H9 (cell line): ENCODE results near the gene SPTBN5. TPM values are rescaled to one million over a fixed set of nuclear protein-coding genes. Genes with fewer than 3 reads are reported as not detected.

Experiments used
- DNase-seq: peaks from one replicate; pipeline ENCODE4 v3.0.0-alpha.2; 2017
- H2AFZ ChIP-seq: one replicate; pipeline ENCODE4 v1.6.1; 2013; ENCODE audit warnings: mild to moderate bottlenecking, low read length, control low read depth, moderate library complexity
- H2AK5ac ChIP-seq: 2 replicates; pipeline ENCODE4 v1.6.1; 2013; ENCODE audit warnings: low read length, control low read depth, mixed read lengths; ENCODE audit not compliant: insufficient read length
- H2BK120ac ChIP-seq: one replicate; pipeline ENCODE4 v1.6.1; 2013; ENCODE audit warnings: low read depth, mild to moderate bottlenecking, low read length, control low read depth, inconsistent platforms; ENCODE audit not compliant: poor library complexity, severe bottlenecking
- H2BK12ac ChIP-seq: 2 replicates; pipeline ENCODE4 v1.6.1; 2013; ENCODE audit warnings: low read length, control low read depth, mixed read lengths, low read depth; ENCODE audit not compliant: insufficient read length
- H2BK15ac ChIP-seq: 2 replicates; pipeline ENCODE4 v1.6.1; 2013; ENCODE audit warnings: low read depth, low read length, control low read depth
- H2BK20ac ChIP-seq: one replicate; pipeline ENCODE4 v1.6.1; 2013; ENCODE audit warnings: low read depth, mild to moderate bottlenecking, low read length, control low read depth, inconsistent platforms; ENCODE audit not compliant: poor library complexity, severe bottlenecking
- H2BK5ac ChIP-seq: 2 replicates; pipeline ENCODE4 v1.6.1; 2013; ENCODE audit warnings: low read length, control low read depth, mixed read lengths; ENCODE audit not compliant: insufficient read length
- H3K14ac ChIP-seq: 2 replicates; pipeline ENCODE4 v1.6.1; 2013; ENCODE audit warnings: low read length, control low read depth; ENCODE audit not compliant: insufficient read depth
- H3K18ac ChIP-seq: 2 replicates; pipeline ENCODE4 v1.6.1; 2013; ENCODE audit warnings: low read depth, mild to moderate bottlenecking, mixed read lengths, low read length, control low read depth; ENCODE audit not compliant: insufficient read length
- H3K23ac ChIP-seq: 2 replicates; pipeline ENCODE4 v1.6.1; 2013; ENCODE audit warnings: low read length, control low read depth, mixed read lengths, low read depth; ENCODE audit not compliant: insufficient read length
- H3K23me2 ChIP-seq: 2 replicates; pipeline ENCODE4 v1.6.1; 2013; ENCODE audit warnings: low read depth, mild to moderate bottlenecking, mixed read lengths, low read length, control low read depth; ENCODE audit not compliant: insufficient read length, poor library complexity, severe bottlenecking
- H3K27ac ChIP-seq: 2 replicates; pipeline ENCODE4 v1.5.1; 2013; ENCODE audit warnings: low read length, control low read depth, mixed read lengths, low read depth; ENCODE audit not compliant: insufficient read length
- H3K27me3 ChIP-seq: 2 replicates; pipeline ENCODE4 v1.6.1; 2013; ENCODE audit warnings: low read length, control low read depth, inconsistent platforms; ENCODE audit not compliant: insufficient read depth
- H3K4ac ChIP-seq: 2 replicates; pipeline ENCODE4 v1.6.1; 2013; ENCODE audit warnings: low read depth, mild to moderate bottlenecking, control low read depth, inconsistent platforms, low read length, moderate library complexity
- H3K4me1 ChIP-seq: 2 replicates; pipeline ENCODE4 v1.6.1; 2013; ENCODE audit warnings: low read length, control low read depth, inconsistent platforms; ENCODE audit not compliant: insufficient read depth
- H3K4me2 ChIP-seq: 2 replicates; pipeline ENCODE4 v1.6.1; 2013; ENCODE audit warnings: low read length, control low read depth, mixed read lengths; ENCODE audit not compliant: insufficient read length, insufficient read depth
- H3K56ac ChIP-seq: 2 replicates; pipeline ENCODE4 v1.6.1; 2013; ENCODE audit warnings: low read depth, mild to moderate bottlenecking, mixed read lengths, low read length, control low read depth; ENCODE audit not compliant: insufficient read length
- H3K79me1 ChIP-seq: 2 replicates; pipeline ENCODE4 v1.6.1; 2013; ENCODE audit warnings: low read depth, mild to moderate bottlenecking, moderate library complexity, low read length, control low read depth, inconsistent platforms; ENCODE audit not compliant: insufficient read depth, poor library complexity, severe bottlenecking
- H3K79me2 ChIP-seq: 2 replicates; pipeline ENCODE4 v1.6.1; 2013; ENCODE audit warnings: low read length, control low read depth, inconsistent platforms; ENCODE audit not compliant: insufficient read depth
- H3K9ac ChIP-seq: 2 replicates; pipeline ENCODE4 v1.6.1; 2013; ENCODE audit warnings: low read length, control low read depth, mixed read lengths; ENCODE audit not compliant: insufficient read length; ENCODE audit errors: extremely low read depth
- H3K9me3 ChIP-seq: one replicate; pipeline ENCODE4 v1.6.1; 2013; ENCODE audit warnings: low read depth, low read length, inconsistent platforms; ENCODE audit not compliant: control insufficient read depth
- H3T11ph ChIP-seq: one replicate; pipeline ENCODE4 v1.6.1; 2013; ENCODE audit warnings: mild to moderate bottlenecking, low read length, control low read depth, inconsistent platforms
- H4K20me1 ChIP-seq: one replicate; pipeline ENCODE4 v1.6.1; 2013; ENCODE audit not compliant: control insufficient read depth, insufficient read length, insufficient read depth
- H4K5ac ChIP-seq: 2 replicates; pipeline ENCODE4 v1.6.1; 2013; ENCODE audit warnings: low read depth, mild to moderate bottlenecking, mixed read lengths, low read length, control low read depth; ENCODE audit not compliant: insufficient read length
- H4K8ac ChIP-seq: replicated peaks from 2 replicates; pipeline ENCODE4 v1.6.1; 2013; ENCODE audit warnings: low read length, control low read depth, mixed read lengths, low read depth; ENCODE audit not compliant: insufficient read length
- H4K91ac ChIP-seq: 2 replicates; pipeline ENCODE4 v1.6.1; 2013; ENCODE audit warnings: low read depth, mild to moderate bottlenecking, moderate library complexity, mixed read lengths, low read length, control low read depth; ENCODE audit not compliant: insufficient read length
- H3K27ac Mint-ChIP-seq, 3 experiments: 2 replicates in 2 of 3; 3 replicates in 1 of 3; pipeline ENCODE4 v1.8.0; 2020 to 2021; ENCODE audit warnings: mixed read lengths in 3 of 3, mild to moderate bottlenecking in 1 of 3, moderate library complexity in 1 of 3
- H3K27me3 Mint-ChIP-seq: 2 replicates; pipeline ENCODE4 v1.8.0; 2021; ENCODE audit warnings: low read depth, mild to moderate bottlenecking, moderate library complexity, mixed read lengths
- H3K36me3 Mint-ChIP-seq, 3 experiments: 2 replicates in 2 of 3; 3 replicates in 1 of 3; pipeline ENCODE4 v1.8.0; 2020 to 2021; ENCODE audit warnings: low read depth in 3 of 3, mixed read lengths in 3 of 3; ENCODE audit not compliant: insufficient read depth in 1 of 3
- H3K4me1 Mint-ChIP-seq, 2 experiments: 2 replicates each; pipeline ENCODE4 v1.8.0; 2020; ENCODE audit warnings: mixed read lengths in 2 of 2
- H3K4me3 Mint-ChIP-seq, 2 experiments: 2 replicates in 1 of 2; 3 replicates in 1 of 2; pipeline ENCODE4 v1.8.0; 2020 to 2021; ENCODE audit warnings: mild to moderate bottlenecking in 2 of 2, mixed read lengths in 2 of 2, moderate library complexity in 1 of 2
- H3K9me3 Mint-ChIP-seq, 2 experiments: 2 replicates in 1 of 2; 3 replicates in 1 of 2; pipeline ENCODE4 v1.8.0; 2020; ENCODE audit warnings: mild to moderate bottlenecking in 2 of 2, mixed read lengths in 2 of 2, moderate library complexity in 1 of 2
- WGBS: extraction: QIAGEN DNeasy Blood & Tissue Kit; methylation state at CpG from one replicate; pipeline ENCODE4 v1.1.7; 2013; ENCODE audit warnings: missing lambda C conversion rate, low lambda C conversion rate, mixed read lengths; ENCODE audit not compliant: insufficient read length; ENCODE audit errors: extremely low coverage; 5-methylcytosine and 5-hydroxymethylcytosine counted together
- total RNA-seq: library from RNA; stranded (reverse); gene quantifications from 2 replicates; pipeline ENCODE4 v1.2.1, GENCODE V29; 2021
- TF ChIP-seq, protein P1 (sequence below): fragments of 200-600 bp; sonication (generic); conservative IDR thresholded peaks from 3 replicates; pipeline ENCODE4 v1.8.0; 2021; ENCODE audit warnings: antibody characterized with exemption, mild to moderate bottlenecking

SPTBN5 gene
- total RNA-seq, 1 experiment from 2014 or later = 0.90 TPM

- H3K9me3 Mint-ChIP-seq = no peaks in the 10 kb centered on the region
- no peaks in the 10 kb centered on the region for H3K79me1 ChIP-seq
Observed at GRCh38 chr15:41847981-41848380, 45.9 kb downstream of the SPTBN5 start.

More at GRCh38 chr15:41847981-41848380, 45.9 kb downstream of the SPTBN5 start:
- Histone ChIP-seq H3K9me3 (no peaks in the 10 kb centered on the region), H3K14ac (no peak overlapping the region), H4K5ac (no peak overlapping the region), H2BK20ac (no peak overlapping the region), H4K8ac (no peak overlapping the region), H3K18ac (no peak overlapping the region), H2BK5ac (no peak overlapping the region), H3K4me1 (no peaks in the 10 kb centered on the region), H2BK12ac (no peak overlapping the region), H4K91ac (no peak overlapping the region), H3K23me2 (peaks cover 3% of the 10 kb centered on the region), H3K4me2 (no peak overlapping the region), H3T11ph (no peak overlapping the region), H3K27ac (no peak overlapping the region), H3K79me2 (no peaks in the 10 kb centered on the region), H2AFZ (no peak overlapping the region), H3K4ac (no peak overlapping the region), H3K23ac (no peak overlapping the region), H2AK5ac (no peak overlapping the region), H4K20me1 (peaks cover 3% of the 10 kb centered on the region), H2BK120ac (no peak overlapping the region), H3K56ac (no peak overlapping the region), H3K27me3 (no peaks in the 10 kb centered on the region), H3K9ac (no peak overlapping the region), H2BK15ac (no peak overlapping the region)
- TF ChIP-seq, protein P1, sequence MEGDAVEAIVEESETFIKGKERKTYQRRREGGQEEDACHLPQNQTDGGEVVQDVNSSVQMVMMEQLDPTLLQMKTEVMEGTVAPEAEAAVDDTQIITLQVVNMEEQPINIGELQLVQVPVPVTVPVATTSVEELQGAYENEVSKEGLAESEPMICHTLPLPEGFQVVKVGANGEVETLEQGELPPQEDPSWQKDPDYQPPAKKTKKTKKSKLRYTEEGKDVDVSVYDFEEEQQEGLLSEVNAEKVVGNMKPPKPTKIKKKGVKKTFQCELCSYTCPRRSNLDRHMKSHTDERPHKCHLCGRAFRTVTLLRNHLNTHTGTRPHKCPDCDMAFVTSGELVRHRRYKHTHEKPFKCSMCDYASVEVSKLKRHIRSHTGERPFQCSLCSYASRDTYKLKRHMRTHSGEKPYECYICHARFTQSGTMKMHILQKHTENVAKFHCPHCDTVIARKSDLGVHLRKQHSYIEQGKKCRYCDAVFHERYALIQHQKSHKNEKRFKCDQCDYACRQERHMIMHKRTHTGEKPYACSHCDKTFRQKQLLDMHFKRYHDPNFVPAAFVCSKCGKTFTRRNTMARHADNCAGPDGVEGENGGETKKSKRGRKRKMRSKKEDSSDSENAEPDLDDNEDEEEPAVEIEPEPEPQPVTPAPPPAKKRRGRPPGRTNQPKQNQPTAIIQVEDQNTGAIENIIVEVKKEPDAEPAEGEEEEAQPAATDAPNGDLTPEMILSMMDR = no peak
- no peak for DNase-seq
- Mint-ChIP-seq H3K4me3 (no peak overlapping the region), H3K27ac (peak overlapping the region in 1 of 3 experiments; percentile 9; a peak in 2 of 7 replicates), H3K27me3 (peaks cover 3% of the 10 kb centered on the region), H3K36me3 (peaks cover 3 to 25% (median 21%) of the 10 kb centered on the region in 3 experiments; a peak in 6 of 7 replicates), H3K4me1 (0 out of 4 replicates have a peak, but pooled peaks cover 0 to 5% of the 10 kb centered on the region in 2 experiments)
- no CpG with 5 or more reads among the region's 9 CpGs for WGBS
